GM18502 (cell line): Measurements from ENCODE around the gene SOX2.

Experiments used
- ATAC-seq: cut with Tn5 transposase; IDR thresholded peaks from one replicate; pipeline ENCODE4 v1.9.1; 2021; ENCODE audit warnings: mild to moderate bottlenecking; ENCODE audit not compliant: unreplicated experiment, poor library complexity

SOX2 gene

GRCh38 chr3:181721046-181721875 lies 9.5 kb downstream of the SOX2 start:
- no peak for ATAC-seq

GRCh38 chr3:181722156-181722555 lies 10.4 kb downstream of the SOX2 start:
- ATAC-seq: no peak

- no peak for ATAC-seq
These were observed 11.2 kb downstream of the SOX2 start for GRCh38 chr3:181722766-181723425.

GRCh38 chr3:181723625-181724191 lies 12.0 kb downstream of the SOX2 start:
- no peak for ATAC-seq

GRCh38 chr3:181724192-181724965 lies 12.7 kb downstream of the SOX2 start:
- ATAC-seq: no peak

GRCh38 chr3:181725131-181725731 lies 13.5 kb downstream of the SOX2 start:
- ATAC-seq: no peak

- no peak for ATAC-seq
These were observed 14.1 kb downstream of the SOX2 start for GRCh38 chr3:181725830-181726229.

GRCh38 chr3:181726351-181727330 lies 14.9 kb downstream of the SOX2 start:
- ATAC-seq: no peak

- ATAC-seq: no peak
These were observed 15.8 kb downstream of the SOX2 start for GRCh38 chr3:181727341-181728032.

- ATAC-seq: no peak
These were observed 17.0 kb downstream of the SOX2 start for GRCh38 chr3:181728470-181729340.

- no peak for ATAC-seq
These were observed 17.7 kb downstream of the SOX2 start for GRCh38 chr3:181729341-181729869.

- ATAC-seq: no peak
These were observed 18.6 kb downstream of the SOX2 start for GRCh38 chr3:181730316-181730715.

GRCh38 chr3:181730934-181731333 lies 19.2 kb downstream of the SOX2 start:
- no peak for ATAC-seq

- no peak for ATAC-seq
These were observed 24.2 kb downstream of the SOX2 start for GRCh38 chr3:181735911-181736310.

- no peak for ATAC-seq
These were observed 26.8 kb downstream of the SOX2 start for GRCh38 chr3:181738551-181738950.

GRCh38 chr3:181739628-181740027 lies 27.9 kb downstream of the SOX2 start:
- no peak for ATAC-seq

- ATAC-seq: no peak
These were observed 29.7 kb downstream of the SOX2 start for GRCh38 chr3:181741417-181741816.
